Activated naive CD4-positive, alpha-beta T cell treated with Interleukin-2 at 50 U/mL for 16 hours (primary cell): Measurements from ENCODE around the gene ZNF223.

Source experiments
- DNase-seq: peaks from one replicate; pipeline ENCODE4 v3.0.0-alpha.2; 2020

Gene ZNF223

DNA sequence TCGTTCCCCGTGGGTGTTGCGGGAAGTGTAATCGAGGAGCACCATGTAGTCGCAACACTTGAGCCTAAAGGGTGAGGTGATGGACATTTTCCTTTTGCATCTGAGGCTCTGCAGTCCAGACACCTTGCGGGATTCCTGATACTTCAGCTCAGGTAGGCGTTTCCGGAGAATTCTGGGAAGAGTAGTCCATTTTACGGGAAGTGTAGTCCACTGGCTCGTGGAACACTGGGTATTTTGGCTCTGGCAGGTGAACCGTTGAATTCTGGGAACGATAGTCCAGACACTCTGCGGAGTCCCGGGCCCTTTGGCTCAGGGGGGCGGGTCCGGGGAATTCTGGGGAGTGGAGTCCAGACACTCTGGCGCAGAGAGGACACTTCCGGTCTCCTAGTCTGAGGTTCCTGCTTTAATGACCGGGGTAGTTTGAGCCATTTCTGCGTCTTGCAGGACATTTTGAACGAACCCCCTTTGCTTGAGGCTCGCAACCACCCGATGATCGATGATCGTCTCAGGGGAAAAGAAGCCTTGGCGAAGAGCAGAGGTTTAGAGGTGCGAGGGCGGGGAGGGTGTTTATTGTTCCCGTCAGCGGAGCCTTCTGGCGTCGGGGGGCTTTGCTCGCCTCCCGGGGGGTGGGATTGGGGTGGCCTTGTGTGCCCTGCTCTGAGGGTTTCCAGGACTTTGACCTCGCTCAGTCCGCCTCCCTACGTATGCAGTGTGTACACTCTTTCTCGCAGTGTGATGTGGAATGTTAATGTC, at the start of gene ZNF223:
Gene ZNF223 (plus strand): TSS at position 387 of the 753 bp plus-strand sequence. CDS start 3,141 bp downstream, outside the sequence.
- peak; percentile 70 for DNase-seq

DNA sequence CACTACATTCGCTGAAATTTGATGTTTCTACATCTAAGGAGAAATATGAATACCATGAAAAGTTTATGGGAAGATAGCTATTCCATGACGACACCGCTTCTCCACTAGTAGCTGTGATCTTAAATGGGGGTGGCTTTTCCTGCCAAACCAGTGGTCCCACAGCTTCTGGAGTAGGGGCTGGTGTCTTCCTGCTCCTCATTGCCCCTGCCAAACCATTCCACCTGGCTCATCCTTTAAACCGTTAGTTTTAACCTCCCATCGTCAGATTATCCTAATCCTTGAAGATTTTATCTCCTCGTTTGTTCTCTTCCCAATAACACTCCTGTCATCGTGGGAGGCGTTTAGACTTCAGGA, 49.6 kb upstream of the ZNF223 start:
- no peak for DNase-seq

DNA sequence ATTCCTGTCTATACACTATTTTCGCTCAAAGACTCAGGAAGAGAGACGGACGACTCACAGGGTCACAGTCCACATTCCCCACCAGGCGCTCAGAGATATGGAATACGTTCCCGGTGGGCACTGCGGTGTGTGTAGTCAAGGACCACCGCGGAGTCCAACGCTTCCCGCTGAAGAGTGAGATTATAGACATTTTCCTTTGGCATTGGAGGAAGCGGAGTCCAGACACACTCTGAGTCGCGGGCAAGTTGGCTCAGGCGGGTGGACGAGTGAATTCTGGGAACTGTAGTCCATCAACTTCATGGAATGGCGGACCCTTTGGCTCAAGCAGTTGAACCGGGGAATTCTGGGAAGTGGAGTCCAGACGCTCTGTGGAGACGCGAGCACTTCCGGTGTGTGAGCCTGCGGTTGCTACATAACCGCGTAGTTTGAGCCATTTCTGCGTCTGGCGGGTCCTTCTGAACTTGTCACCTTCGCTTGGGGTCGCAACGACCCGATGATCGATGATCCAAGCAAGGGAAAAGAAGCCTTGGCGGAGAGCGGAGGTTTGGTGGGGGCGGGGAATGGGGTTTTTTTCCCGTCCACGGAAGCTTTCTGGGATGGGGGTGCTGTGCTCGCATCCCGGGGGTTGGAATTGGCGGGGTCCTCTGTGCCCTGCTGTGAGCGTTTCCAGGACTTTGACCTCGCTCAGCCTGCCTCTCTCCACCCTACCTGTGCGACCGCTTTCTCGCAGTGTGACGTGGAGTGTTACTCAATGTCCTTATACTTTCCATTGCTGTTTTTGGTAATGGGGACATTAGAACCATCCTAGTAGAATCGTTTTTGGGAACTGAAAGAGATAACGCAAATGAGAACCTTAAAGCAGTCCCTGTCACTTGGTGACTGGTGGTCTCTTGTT, 49.0 kb upstream of the ZNF223 start, which contains the start of gene ZNF230:
Gene ZNF230 (plus strand): TSS at position 392 of the 895 bp plus-strand sequence. CDS start 4,122 bp downstream, outside the sequence.
- peak; percentile 83 for DNase-seq

DNA sequence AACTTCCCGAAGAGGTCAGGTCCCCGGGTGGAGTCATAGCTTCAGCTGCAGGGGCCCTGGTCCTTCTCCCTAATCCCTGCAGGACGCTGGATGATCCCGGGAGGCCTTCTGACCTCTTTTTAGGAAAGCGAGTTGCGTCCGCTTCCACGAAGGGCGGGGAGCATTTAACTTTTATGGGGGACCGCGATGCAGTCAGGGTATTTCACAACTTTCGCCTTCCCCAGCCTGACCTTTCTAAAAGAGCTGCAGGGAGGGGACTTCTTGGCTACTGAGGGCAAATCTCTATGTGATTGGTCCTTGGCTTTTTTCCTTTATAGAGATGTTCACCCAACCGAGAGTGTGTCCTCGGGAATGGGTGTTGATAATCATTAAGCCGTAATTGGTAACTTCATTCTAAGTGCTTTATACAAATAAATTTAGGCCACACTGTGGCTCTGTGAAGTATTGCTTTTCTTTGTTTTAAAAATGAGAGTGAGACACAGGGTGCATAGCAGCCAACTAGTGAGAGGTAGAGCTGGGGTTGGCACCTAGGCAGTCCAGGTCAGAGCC, 48.3 kb upstream of the ZNF223 start:
- no peak for DNase-seq

DNA sequence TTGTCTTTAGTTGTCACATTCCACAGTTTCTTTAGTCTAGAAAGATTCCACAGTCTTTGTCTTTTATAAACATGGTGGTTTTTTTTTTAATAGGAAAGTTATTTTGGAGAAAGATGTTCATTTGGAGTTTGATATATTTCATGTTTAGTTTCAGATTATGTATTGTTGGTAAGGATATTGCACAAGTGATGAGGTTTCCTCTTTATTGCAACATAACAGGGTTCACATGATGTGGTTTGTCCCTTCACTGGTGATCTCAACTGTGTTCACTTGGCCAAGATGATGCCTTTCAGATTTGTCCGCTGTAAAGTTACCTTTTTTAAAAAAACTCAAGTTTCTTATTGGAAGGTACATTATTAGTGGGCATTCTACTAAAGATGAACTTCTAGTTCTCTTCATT, 45.9 kb upstream of the ZNF223 start:
- no peak for DNase-seq

DNA sequence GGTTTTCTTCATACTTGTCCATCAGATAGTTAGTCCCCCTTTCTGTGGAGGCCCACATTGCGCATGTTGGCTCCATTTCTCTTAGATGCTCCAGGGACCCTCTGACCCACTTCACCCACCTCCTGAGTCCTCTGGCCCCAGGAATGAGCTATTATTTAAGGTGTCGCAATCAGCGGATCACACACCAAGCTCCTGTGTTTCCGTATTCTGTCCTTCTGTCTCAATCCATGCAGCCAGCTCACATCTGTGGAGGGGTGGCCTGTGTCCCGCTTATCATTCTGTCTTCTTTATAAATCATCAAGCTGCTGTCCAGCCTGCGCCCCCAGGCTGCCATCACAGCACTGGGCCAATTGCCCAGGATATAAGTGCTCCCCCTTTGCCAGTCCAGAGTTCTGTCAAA, 44.4 kb upstream of the ZNF223 start:
- DNase-seq, result no peak

DNA sequence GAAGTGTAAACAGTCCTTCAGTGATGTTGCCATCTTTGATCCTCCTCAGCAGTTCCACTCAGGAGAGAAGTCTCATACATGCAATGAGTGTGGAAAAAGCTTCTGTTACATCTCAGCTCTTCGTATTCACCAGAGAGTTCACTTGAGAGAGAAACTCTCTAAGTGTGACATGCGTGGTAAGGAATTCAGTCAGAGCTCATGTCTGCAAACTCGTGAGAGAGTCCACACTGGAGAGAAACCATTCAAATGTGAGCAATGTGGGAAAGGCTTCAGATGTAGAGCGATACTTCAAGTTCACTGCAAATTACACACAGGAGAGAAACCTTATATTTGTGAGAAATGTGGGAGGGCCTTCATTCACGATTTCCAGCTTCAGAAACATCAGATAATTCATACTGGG, 41.4 kb upstream of the ZNF223 start:
- DNase-seq, result no peak

DNA sequence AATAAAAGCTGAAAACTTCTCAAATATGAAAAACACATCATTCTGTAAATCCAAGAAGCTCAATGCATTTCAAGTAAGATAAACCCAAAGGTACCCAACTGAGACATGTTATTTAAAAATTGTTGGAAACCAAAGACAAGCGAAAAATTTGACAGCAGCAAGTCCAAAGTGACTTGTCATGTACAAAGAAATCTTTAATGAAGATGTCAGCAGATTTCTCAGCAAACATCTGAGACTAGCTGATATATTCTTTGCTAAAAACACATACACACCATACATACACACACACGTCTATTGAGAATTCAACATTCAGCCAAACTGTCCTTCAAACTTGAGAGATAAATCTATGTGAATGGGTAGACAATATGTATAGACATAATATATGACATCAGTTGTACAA, 32.3 kb upstream of the ZNF223 start:
- no peak for DNase-seq

DNA sequence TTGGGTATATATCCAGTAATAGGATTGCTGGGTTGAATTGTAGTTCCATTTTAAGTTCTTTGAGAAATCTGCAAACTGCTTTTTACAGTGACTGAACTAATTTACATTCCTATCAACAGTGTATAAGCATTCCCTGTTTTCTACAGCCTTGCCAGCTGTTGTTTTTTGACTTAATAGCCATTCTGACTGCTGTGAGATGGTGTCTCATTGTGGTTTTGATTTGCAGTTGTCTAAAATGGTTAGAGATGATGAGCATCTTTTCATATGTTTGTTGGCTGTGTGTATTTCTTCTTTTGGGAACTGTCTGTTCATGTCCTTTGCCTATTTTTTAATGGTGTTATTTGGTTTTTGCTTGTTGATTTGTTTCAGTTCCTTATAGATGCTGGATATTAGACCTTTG, 30.6 kb upstream of the ZNF223 start:
- no peak for DNase-seq

DNA sequence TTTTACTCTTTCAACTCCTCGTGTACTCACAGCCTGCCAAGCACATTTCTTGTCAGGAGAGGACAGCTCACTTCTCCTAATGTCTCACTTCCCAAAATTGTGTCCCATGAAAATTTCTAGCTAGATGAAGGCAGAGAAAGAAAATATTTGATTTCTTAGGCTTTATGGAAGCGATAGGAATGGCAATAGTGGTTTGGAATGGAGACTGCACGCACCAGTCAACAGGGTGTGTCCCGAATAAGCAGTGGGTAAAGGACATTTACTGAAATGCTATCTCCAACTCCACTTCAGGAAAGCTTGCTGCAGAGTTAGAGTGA, 27.0 kb upstream of the ZNF223 start:
- DNase-seq, result no peak

DNA sequence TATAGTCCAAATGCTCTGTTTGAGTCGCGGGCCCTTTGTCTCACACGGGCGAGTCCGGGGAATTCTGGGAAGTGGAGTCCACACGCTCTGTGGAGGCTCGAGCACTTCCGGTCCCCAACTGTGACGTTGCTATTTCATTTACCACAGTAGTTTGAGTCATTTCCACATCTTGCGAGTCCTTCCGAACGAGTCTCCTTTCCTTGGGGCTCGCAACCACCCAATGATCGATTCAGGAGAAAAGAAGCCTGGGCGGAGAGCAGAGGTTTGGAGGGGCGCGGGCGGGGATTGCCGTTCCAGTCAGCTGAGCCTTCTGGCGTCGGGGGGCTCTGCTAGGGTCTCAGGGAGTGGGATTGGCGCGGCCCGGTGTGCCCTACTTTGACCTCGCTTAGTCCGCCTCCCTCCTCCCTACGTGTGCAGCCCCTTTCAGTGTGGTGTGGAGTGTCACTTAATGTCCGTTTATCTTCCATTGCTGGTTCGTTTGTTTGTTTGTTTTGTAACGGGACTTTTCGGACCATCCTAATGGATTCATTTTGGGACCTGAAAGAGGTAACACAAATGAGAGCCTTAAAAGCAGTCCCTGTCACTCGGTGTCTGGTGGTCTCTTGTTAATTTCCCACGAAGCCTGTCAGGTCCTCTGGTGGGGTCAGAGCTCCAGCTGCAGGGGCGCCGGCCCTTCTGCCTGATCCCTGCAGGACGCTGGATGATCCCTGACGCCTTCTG, 26.5 kb upstream of the ZNF223 start, which contains the start of gene ZNF222:
Gene ZNF222 (plus strand): TSS at position 163 of the 720 bp plus-strand sequence. CDS start 58 bp downstream, at position 221.
- DNase-seq, result peak; percentile 81

DNA sequence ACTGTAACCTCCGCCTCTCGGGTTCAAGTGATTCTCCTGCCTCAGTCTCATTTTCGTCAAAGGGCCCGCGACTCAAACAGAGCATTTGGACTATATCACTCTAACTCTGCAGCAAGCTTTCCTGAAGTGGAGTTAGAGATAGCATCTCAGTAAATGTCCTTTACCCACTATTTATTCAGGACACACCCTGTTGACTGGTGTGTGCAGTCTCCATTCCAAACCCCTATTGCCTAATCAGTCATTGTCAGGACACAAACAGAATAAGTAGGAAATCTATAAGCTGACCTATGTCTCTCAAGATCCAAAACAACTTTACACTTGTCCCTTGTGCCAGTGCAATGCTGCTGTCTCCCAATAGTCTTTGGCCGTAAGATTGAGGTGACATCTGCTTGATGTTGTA, 25.2 kb upstream of the ZNF223 start:
- no peak for DNase-seq

DNA sequence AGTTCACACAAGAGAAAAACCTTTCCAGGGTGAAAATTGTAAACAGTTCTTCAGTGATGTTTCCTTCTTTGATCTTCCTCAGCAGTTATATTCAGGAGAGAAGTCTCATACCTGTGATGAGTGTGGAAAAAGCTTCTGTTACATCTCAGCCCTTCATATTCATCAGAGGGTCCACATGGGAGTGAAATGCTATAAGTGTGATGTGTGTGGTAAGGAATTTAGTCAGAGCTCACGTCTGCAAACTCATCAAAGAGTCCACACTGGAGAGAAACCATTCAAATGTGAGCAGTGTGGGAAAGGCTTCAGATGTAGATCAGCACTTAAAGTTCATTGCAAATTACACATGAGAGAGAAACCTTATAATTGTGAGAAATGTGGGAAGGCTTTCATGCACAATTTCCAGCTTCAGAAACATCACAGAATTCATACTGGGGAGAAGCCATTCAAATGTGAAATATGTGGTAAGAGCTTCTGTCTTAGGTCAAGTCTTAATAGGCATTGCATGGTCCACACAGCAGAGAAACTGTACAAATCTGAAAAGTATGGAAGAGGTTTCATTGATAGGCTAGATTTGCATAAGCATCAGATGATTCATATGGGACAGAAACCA, 19.7 kb upstream of the ZNF223 start:
- DNase-seq, result no peak

DNA sequence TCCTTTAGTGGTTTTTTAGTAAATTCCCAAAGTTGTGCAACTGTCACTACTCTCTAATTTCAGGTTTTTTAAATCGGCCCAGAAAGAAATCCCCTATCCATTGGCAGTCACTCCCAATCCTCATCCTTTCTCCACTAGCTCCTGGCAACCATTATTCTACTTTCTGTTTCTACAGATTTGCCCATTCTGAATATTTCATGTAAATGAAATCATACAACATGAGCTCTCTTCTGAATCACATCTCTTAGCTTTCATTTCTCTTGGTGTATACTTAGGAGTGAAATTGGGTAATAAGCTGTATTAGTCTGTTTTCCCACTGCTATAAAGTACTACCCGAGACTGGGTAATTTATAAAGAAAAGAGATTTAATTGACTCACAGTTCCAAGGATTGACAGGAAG, 9.7 kb upstream of the ZNF223 start:
- no peak for DNase-seq

DNA sequence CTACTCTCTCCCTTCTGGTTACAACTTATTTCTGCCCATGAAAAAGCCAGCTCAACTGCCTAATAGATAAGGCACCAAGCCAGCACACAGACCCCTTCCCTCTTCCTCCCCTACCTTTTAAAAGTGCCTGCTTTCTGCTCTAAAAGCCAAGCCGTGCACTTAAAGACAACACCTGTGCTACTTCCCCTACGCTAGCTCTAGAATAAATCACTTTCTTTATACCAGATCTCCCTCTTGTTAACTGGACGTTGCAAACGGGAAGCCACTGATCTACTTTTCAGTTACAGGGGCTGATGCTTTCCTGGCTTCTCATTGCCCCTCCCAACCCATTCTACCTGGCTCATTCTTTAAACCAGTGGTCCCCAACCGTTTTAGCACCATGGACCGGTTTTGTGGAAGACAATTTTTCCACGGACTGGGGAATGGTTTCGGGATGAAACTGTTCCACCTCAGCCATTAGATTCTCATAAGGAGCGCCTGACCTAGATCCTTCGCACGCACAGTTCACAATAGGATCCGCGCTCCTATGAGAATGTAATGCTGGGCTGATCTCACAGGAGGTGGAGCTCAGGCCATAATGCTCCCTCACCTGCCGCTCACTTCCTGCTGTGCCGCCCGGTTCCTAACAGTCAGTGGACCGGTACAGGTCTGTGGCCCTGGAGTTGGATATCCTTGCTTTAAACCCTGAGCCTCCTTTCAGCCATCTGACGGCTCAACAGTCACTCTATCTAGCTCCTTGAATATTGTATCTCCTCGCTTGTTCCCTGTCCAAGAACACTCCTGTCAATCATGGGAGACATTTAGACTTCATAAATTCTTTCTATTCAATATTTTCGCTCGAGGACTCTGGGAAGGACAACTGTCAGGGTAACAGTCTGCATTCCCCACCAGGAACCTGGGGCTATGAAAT, 841 bp upstream of the ZNF223 start:
- DNase-seq, result peak; percentile 24

DNA sequence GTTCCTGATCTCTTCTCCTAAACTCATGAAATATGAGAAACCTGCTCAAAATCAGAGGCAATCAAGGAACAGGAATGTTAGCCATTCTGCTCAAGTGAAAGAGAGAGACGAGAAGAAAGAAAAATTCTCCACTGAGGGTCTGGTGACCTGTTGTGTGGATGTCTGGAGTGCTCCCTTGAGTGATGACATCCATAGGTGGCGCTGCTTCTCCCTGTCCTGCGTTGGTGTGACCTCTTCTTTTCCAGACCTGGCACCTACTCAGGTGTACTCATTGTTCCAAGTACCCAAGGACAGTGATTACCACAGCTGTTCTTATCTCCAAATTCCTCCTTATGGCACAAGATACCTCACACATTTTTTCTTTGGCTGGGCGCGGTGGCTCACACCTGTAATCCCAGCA, 4.0 kb downstream of the ZNF223 start:
- no peak for DNase-seq

DNA sequence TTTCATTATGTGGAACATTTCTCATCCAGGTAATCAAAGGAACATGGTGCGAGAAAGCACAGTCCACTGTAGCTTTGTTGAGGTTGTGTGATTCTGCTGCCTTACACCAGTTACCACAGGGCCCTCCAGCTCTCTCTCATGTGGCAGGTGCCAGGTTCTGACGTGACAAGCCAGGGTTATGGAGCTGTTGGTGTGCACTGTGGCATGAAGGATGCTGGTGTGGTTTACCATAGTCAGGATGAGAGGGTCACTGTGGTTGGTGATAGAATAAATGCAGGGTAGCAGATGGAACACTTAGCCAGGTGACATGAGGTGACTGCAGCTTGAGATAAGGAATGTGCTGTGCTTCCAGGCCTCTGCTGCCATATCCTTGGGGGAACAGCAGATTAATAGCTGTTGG, 7.4 kb downstream of the ZNF223 start:
- no peak for DNase-seq

DNA sequence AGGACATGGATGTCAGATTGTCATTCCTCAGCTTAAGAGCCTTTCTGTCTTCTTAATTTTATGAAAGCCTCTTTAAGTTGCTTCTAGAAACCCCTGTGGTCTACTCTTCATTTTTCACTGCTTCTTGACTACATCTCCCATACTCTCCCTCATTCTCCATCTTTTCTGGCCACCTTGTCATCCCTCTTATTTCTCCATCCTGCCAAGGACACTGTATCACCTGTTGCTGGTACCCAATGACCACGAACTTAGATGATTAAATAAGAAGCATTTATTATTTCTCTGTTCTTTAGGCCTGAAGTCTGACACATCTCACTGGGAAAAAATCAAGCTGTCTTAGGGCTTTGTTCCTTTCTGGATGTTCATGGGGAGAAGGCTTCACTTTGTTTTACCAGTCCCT, 9.2 kb downstream of the ZNF223 start:
- DNase-seq, result no peak

DNA sequence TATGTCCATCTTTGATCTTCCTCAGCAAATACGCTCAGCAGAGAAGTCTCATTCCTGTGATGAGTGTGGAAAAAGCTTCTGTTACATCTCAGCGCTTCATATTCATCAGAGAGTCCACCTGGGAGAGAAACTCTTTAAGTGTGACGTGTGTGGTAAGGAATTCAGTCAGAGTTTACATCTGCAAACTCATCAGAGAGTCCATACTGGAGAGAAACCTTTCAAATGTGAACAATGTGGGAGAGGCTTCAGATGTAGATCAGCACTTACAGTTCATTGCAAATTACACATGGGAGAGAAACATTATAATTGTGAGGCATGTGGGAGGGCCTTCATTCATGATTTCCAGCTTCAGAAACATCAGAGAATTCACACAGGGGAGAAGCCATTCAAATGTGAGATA, 14.5 kb downstream of the ZNF223 start:
- DNase-seq, result no peak

DNA sequence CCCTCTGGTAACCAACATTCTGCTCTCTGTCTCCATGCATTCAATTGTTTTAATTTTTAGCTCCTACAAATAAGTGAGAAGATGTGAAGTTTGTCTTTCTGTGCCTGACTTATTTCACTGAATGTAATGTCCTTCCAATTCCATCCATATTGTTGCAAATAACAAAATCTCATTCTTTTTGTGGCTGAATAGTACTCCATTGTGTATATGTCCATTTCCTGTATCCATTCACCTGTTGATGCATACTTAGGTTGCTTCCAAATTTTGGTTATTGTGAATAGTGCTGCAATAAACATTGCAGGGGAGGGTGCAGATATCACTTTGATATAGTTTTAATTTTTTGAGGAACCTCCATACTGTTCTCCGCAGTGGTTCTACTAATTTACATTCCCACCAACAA, 17.6 kb downstream of the ZNF223 start:
- DNase-seq, result no peak

DNA sequence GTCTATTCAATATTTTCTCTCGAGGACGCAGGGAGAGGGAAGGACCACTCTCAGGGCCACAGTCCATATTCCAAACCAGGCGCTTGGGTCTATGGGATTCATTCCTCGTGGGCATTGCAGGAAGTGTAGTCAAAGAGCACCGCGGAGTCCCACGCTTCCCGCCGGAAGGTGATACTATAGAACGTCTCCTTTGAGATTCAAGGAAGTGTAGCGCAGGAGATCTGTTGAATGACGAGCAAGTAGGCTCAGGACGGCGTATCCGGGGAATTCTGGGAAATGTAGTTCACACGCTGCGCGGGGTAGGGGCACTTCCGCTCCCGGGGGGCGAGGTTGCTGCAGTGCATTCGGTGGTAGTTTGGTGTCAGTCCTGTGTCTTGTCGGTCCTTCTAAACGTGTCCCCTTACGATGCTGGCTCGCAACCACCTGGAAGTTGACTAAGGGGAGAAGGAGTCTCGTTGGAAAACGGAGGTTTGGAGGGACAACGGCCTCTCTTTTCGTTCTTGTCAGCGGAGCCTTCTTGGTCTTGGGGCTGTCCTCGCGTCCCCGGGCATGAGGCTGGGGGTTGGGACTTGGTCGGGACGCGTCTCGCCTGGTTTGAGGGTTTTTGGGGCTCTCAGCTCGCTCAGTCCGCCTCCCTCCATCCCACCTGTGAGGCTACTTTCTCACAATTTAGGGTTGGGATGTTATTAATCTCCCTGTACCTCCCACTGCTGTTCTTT, 20.1 kb downstream of the ZNF223 start, which contains the start of gene ZNF284:
Gene ZNF284 (plus strand): TSS at position 336 of the 719 bp plus-strand sequence. CDS start 4,231 bp downstream, outside the sequence.
- peak; percentile 83 for DNase-seq
